ENCODE measurements around the gene TIGD3. TPM values are rescaled to one million over a fixed set of nuclear protein-coding genes. Genes with fewer than 3 reads are reported as not detected.

TIGD3 gene
- total RNA-seq, 1 donor, result 0.27 TPM

- no peak for TF ChIP-seq CTCF (IDR thresholded peaks at IDR 0.05; ENCODE audit: insufficient read depth, low read length)
- H3K4me3 ChIP-seq (ENCODE audit: low read depth, low read length), result no peak overlapping the region
- DNase-seq (ENCODE audit: low read depth), result no peak
Observed at GRCh38 chr11:65399845-65400244, 45.3 kb downstream of the TIGD3 start.

GRCh38 chr11:65400307-65401072 is 45.9 kb downstream of the TIGD3 start:
- no peak for DNase-seq (ENCODE audit: low read depth)
- H3K4me3 ChIP-seq (ENCODE audit: low read depth, low read length), result no peak overlapping the region
- TF ChIP-seq CTCF (IDR thresholded peaks at IDR 0.05; ENCODE audit: insufficient read depth, low read length), result no peak

DNA sequence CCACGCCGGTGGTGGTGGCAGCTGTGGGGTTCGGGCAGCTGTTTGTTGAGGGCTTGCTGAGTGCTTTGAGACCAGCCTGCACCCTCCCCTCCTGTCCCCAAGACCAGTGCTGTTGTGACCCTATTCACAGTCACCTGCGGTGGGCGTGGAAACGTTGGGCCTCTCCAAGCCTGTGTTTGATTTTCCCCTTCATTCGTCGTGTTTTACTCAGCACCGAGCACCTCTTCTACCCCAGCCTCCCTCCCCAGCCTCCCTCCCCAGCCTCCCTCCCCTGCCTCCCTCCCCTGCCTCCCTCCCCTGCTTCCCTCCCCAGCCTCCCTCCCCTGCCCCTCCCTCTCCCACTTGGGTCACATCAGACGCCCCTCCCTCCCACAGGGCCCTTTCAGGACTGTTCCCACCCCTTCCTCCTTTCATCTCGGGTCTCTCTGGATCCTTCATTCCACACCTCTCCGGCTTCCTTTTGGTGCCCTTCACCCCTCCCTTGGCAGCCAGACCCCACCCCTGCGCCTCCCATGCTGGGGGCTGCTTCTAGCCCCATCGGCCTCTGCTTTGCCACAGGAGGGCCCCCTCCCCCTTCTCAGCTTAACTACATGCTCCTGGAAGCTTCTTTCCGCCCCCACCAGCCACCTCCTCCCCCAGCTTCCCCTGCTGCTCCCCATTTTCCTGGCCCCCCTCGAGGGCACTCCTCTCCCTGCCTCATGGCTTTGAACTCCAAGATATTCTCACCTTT is 46.7 kb downstream of the TIGD3 start:
- H3K4me3 ChIP-seq (ENCODE audit: low read depth, low read length), result no peak overlapping the region
- no peak for DNase-seq (ENCODE audit: low read depth)
- no peak for TF ChIP-seq CTCF (IDR thresholded peaks at IDR 0.05; ENCODE audit: insufficient read depth, low read length)

- no peak for DNase-seq (ENCODE audit: low read depth)
- H3K4me3 ChIP-seq (ENCODE audit: low read depth, low read length), result no peak overlapping the region
- TF ChIP-seq CTCF (IDR thresholded peaks at IDR 0.05; ENCODE audit: insufficient read depth, low read length), result no peak
Observed at GRCh38 chr11:65401803-65402248, 47.3 kb downstream of the TIGD3 start.

- H3K4me3 ChIP-seq (ENCODE audit: low read depth, low read length), result no peak overlapping the region
- no peak for TF ChIP-seq CTCF (IDR thresholded peaks at IDR 0.05; ENCODE audit: insufficient read depth, low read length)
- DNase-seq (ENCODE audit: low read depth), result no peak
Observed at GRCh38 chr11:65402790-65403189, 48.2 kb downstream of the TIGD3 start.

DNA sequence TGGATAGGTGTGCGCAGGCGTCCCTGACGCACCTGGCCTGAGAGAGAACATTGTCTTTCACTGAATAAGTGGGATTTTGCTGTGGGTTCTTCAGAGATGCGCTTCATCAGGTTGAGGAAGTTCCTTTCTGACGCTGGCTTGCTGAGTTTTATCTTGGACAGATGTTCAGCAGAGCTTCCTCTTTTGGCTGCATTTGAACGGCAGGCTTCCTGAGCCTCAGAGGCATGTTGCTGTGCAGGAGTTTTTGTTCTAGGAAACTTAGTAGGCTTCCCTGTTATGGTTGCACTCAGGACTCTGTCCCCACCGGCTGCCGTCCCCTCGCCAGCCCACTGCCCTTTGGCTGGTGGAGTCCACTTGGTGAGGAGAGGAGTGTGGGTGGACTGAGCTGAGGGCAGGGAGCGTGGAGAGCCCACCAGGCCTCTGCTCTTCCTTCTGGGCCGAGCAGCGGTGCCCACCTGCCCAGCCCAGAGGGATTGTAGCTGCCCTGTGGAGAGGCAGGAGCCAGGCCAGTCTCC is 49.1 kb downstream of the TIGD3 start:
- no peak for TF ChIP-seq CTCF (IDR thresholded peaks at IDR 0.05; ENCODE audit: insufficient read depth, low read length)

More for the DNA sequence above, 49.1 kb downstream of the TIGD3 start:
- no peak overlapping the region for H3K4me3 ChIP-seq (ENCODE audit: low read depth, low read length)
- no peak for DNase-seq (ENCODE audit: low read depth)
